Stimulated activated naive B cell treated with anti-CD40 and anti-IgM and Interleukin-4, amounts not matched to agents 10 μg/mL and 1 μg/mL and 100 μg/mL, for 72 hours (primary cell): Measurements from ENCODE around the gene YBX3.

Experiments used
- ATAC-seq, 2 donors: fragments of 150-1000 bp; cut with Tn5 transposase; replicated peaks; 2 replicates each; pipeline ENCODE4 v1.10.0; 2021; ENCODE audit warnings: moderate library complexity in 1 of 2
- DNase-seq: peaks from one replicate; pipeline ENCODE4 v3.0.0; 2021
- H3K27ac Mint-ChIP-seq: one replicate; pipeline ENCODE4 v1.8.0; 2022; ENCODE audit warnings: mild to moderate bottlenecking, mixed read lengths
- H3K27me3 Mint-ChIP-seq, 2 donors: one replicate each; pipeline ENCODE4 v1.8.0; 2022; ENCODE audit warnings: mixed read lengths in 2 of 2
- H3K36me3 Mint-ChIP-seq, 2 donors: one replicate each; pipeline ENCODE4 v1.8.0; 2022; ENCODE audit warnings: mixed read lengths in 2 of 2, mild to moderate bottlenecking in 1 of 2
- H3K4me1 Mint-ChIP-seq, 2 donors: one replicate each; pipeline ENCODE4 v1.8.0; 2022; ENCODE audit warnings: mixed read lengths in 2 of 2, mild to moderate bottlenecking in 1 of 2
- H3K4me3 Mint-ChIP-seq, 2 donors: one replicate each; pipeline ENCODE4 v1.8.0; 2022; ENCODE audit warnings: mild to moderate bottlenecking in 2 of 2, mixed read lengths in 2 of 2, moderate library complexity in 1 of 2
- H3K9me3 Mint-ChIP-seq, 2 donors: one replicate each; pipeline ENCODE4 v1.8.0; 2022; ENCODE audit warnings: mixed read lengths in 2 of 2, mild to moderate bottlenecking in 1 of 2

Gene YBX3

GRCh38 chr12:10716704-10717315 is 6.3 kb downstream of the YBX3 start:
- peaks cover 12 to 33% of the 10 kb centered on the region in 2 donors for H3K36me3 Mint-ChIP-seq

GRCh38 chr12:10716277-10716676 is 6.8 kb downstream of the YBX3 start:
- H3K9me3 Mint-ChIP-seq, result no peaks in the 10 kb centered on the region
- no peak overlapping the region for H3K27ac Mint-ChIP-seq
- no peaks in the 10 kb centered on the region for H3K27me3 Mint-ChIP-seq
- peaks cover 12 to 33% of the 10 kb centered on the region in 2 donors for H3K36me3 Mint-ChIP-seq
- H3K4me1 Mint-ChIP-seq, result peaks cover 16 to 36% of the 10 kb centered on the region in 2 donors
- no peak for ATAC-seq
- DNase-seq, result no peak
- H3K4me3 Mint-ChIP-seq, result no peak overlapping the region

More at GRCh38 chr12:10716704-10717315, 6.3 kb downstream of the YBX3 start:
- H3K27me3 Mint-ChIP-seq, result no peaks in the 10 kb centered on the region
- H3K4me3 Mint-ChIP-seq, result no peak overlapping the region
- H3K4me1 Mint-ChIP-seq, result peaks cover 19 to 36% of the 10 kb centered on the region in 2 donors
- no peak overlapping the region for H3K27ac Mint-ChIP-seq
- H3K9me3 Mint-ChIP-seq, result no peaks in the 10 kb centered on the region
- ATAC-seq (no peak), DNase-seq (no peak)

GRCh38 chr12:10715491-10715890 is 7.6 kb downstream of the YBX3 start:
- H3K4me3 Mint-ChIP-seq, result no peak overlapping the region

GRCh38 chr12:10709808-10710207 is 13.3 kb downstream of the YBX3 start:
- H3K36me3 Mint-ChIP-seq, result peaks cover 34 to 42% of the 10 kb centered on the region in 2 donors
- H3K9me3 Mint-ChIP-seq, result no peaks in the 10 kb centered on the region
- no peaks in the 10 kb centered on the region for H3K27me3 Mint-ChIP-seq
- DNase-seq, result no peak
- H3K4me1 Mint-ChIP-seq, result peaks cover 18 to 28% of the 10 kb centered on the region in 2 donors
- H3K27ac Mint-ChIP-seq, result no peak overlapping the region
- no peak overlapping the region for H3K4me3 Mint-ChIP-seq
- ATAC-seq, result no peak

More at GRCh38 chr12:10715491-10715890, 7.6 kb downstream of the YBX3 start:
- ATAC-seq (no peak), DNase-seq (no peak)
- Mint-ChIP-seq H3K9me3 (no peaks in the 10 kb centered on the region), H3K27ac (peak overlapping the region; percentile 44), H3K36me3 (peaks cover 12 to 35% of the 10 kb centered on the region in 2 donors), H3K27me3 (no peaks in the 10 kb centered on the region), H3K4me1 (peaks cover 10 to 31% of the 10 kb centered on the region in 2 donors)

- H3K27ac Mint-ChIP-seq, result peak overlapping the region; percentile 28
- peaks cover 37 to 46% of the 10 kb centered on the region in 2 donors for H3K36me3 Mint-ChIP-seq
- no peak for DNase-seq
- no peak overlapping the region for H3K4me3 Mint-ChIP-seq
- peaks cover 18 to 28% of the 10 kb centered on the region in 2 donors for H3K4me1 Mint-ChIP-seq
- no peaks in the 10 kb centered on the region for H3K9me3 Mint-ChIP-seq
- H3K27me3 Mint-ChIP-seq, result no peaks in the 10 kb centered on the region
- peak in 1 of 2 donors; percentile 39 for ATAC-seq
These were observed 14.3 kb downstream of the YBX3 start for GRCh38 chr12:10708862-10709261.

GRCh38 chr12:10705655-10706054 is 17.5 kb downstream of the YBX3 start:
- ATAC-seq (no peak), DNase-seq (no peak)
- H3K4me3 Mint-ChIP-seq, result no peak overlapping the region
- H3K36me3 Mint-ChIP-seq, result peaks cover 43 to 45% of the 10 kb centered on the region in 2 donors
- H3K9me3 Mint-ChIP-seq, result no peaks in the 10 kb centered on the region
- H3K4me1 Mint-ChIP-seq, result peaks cover 22 to 33% of the 10 kb centered on the region in 2 donors
- no peaks in the 10 kb centered on the region for H3K27me3 Mint-ChIP-seq
- H3K27ac Mint-ChIP-seq, result no peak overlapping the region

- Mint-ChIP-seq H3K4me1 (peaks cover 6 to 14% of the 10 kb centered on the region in 2 donors), H3K4me3 (no peak overlapping the region), H3K27ac (no peak overlapping the region), H3K9me3 (no peaks in the 10 kb centered on the region), H3K27me3 (no peaks in the 10 kb centered on the region), H3K36me3 (peaks cover 28 to 33% of the 10 kb centered on the region in 2 donors)
- no peak for DNase-seq
- no peak for ATAC-seq
These were observed 21.3 kb downstream of the YBX3 start for GRCh38 chr12:10701843-10702242.

GRCh38 chr12:10701131-10701681 is 21.9 kb downstream of the YBX3 start:
- Mint-ChIP-seq H3K4me3 (peak overlapping the region in 1 of 2 donors; percentile 7), H3K4me1 (peaks cover 6 to 14% of the 10 kb centered on the region in 2 donors), H3K27ac (peak overlapping the region; percentile 9), H3K27me3 (no peaks in the 10 kb centered on the region), H3K9me3 (no peaks in the 10 kb centered on the region), H3K36me3 (peaks cover 28 to 36% of the 10 kb centered on the region in 2 donors)
- peak; percentile 67 to 71 for ATAC-seq
- DNase-seq, result no peak

- Mint-ChIP-seq H3K27ac (no peak overlapping the region), H3K36me3 (peaks cover 31 to 43% of the 10 kb centered on the region in 2 donors), H3K9me3 (no peaks in the 10 kb centered on the region), H3K4me1 (peaks cover 6 to 14% of the 10 kb centered on the region in 2 donors), H3K27me3 (no peaks in the 10 kb centered on the region), H3K4me3 (no peak overlapping the region)
- DNase-seq, result no peak
- peak in 1 of 2 donors; percentile 33 for ATAC-seq
These were observed 22.5 kb downstream of the YBX3 start for GRCh38 chr12:10700581-10700980.

- Mint-ChIP-seq H3K27me3 (no peaks in the 10 kb centered on the region), H3K4me3 (no peak overlapping the region), H3K36me3 (peaks cover 34 to 53% of the 10 kb centered on the region in 2 donors), H3K9me3 (no peaks in the 10 kb centered on the region), H3K4me1 (peaks cover 6 to 14% of the 10 kb centered on the region in 2 donors), H3K27ac (no peak overlapping the region)
- ATAC-seq (no peak), DNase-seq (no peak)
These were observed 25.3 kb downstream of the YBX3 start for GRCh38 chr12:10697862-10698261.

- Mint-ChIP-seq H3K4me3 (no peak overlapping the region), H3K27ac (no peak overlapping the region), H3K4me1 (peaks cover 6 to 14% of the 10 kb centered on the region in 2 donors), H3K36me3 (peaks cover 33 to 51% of the 10 kb centered on the region in 2 donors), H3K27me3 (no peaks in the 10 kb centered on the region), H3K9me3 (no peaks in the 10 kb centered on the region)
- ATAC-seq (no peak), DNase-seq (no peak)
These were observed 26.0 kb downstream of the YBX3 start for GRCh38 chr12:10697156-10697555.

- Mint-ChIP-seq H3K27me3 (peaks cover 0 to 1% of the 10 kb centered on the region in 2 donors), H3K4me3 (no peak overlapping the region), H3K4me1 (no peaks in the 10 kb centered on the region), H3K9me3 (peaks cover 7 to 8% of the 10 kb centered on the region in 2 donors), H3K36me3 (peaks cover 13 to 22% of the 10 kb centered on the region in 2 donors), H3K27ac (no peak overlapping the region)
- DNase-seq, result no peak
- ATAC-seq, result no peak
These were observed 32.2 kb downstream of the YBX3 start for GRCh38 chr12:10690906-10691305.

GRCh38 chr12:10689146-10689545 is 34.0 kb downstream of the YBX3 start:
- Mint-ChIP-seq H3K4me3 (no peak overlapping the region), H3K9me3 (peaks cover 7 to 8% of the 10 kb centered on the region in 2 donors), H3K36me3 (peaks cover 6 to 8% of the 10 kb centered on the region in 2 donors), H3K27me3 (peaks cover 0 to 10% of the 10 kb centered on the region in 2 donors), H3K4me1 (no peaks in the 10 kb centered on the region), H3K27ac (no peak overlapping the region)
- ATAC-seq (no peak), DNase-seq (no peak)

GRCh38 chr12:10688042-10688441 is 35.1 kb downstream of the YBX3 start:
- Mint-ChIP-seq H3K9me3 (peaks cover 7 to 8% of the 10 kb centered on the region in 2 donors), H3K27me3 (peaks cover 0 to 10% of the 10 kb centered on the region in 2 donors), H3K27ac (no peak overlapping the region), H3K36me3 (peaks cover 4 to 6% of the 10 kb centered on the region in 2 donors), H3K4me1 (no peaks in the 10 kb centered on the region), H3K4me3 (no peak overlapping the region)
- ATAC-seq (no peak), DNase-seq (no peak)
